HEK293T (cell line): ENCODE measurements around the gene PRICKLE1.

Experiments used
- CTCF ChIA-PET: fragments of 350-600 bp; formaldehyde crosslinking; extraction: SDS; loops from one replicate; lab custom pipeline; 2021; ENCODE audit warnings: antibody characterized with exemption, inconsistent platforms; lab: Yijun Ruan, JAX
- POLR2A ChIA-PET: fragments of 350-600 bp; formaldehyde crosslinking; extraction: SDS; loops from one replicate; lab custom pipeline; 2020; ENCODE audit warnings: antibody characterized with exemption, inconsistent platforms; lab: Yijun Ruan, JAX
- DNase-seq: peaks from one replicate; pipeline ENCODE4 v3.0.0; 2012; ENCODE audit warnings: mixed read lengths; ENCODE audit errors: extremely low spot score
- ARNT ChIP-seq: fragments of 450-650 bp; IDR thresholded peaks from 2 replicates; pipeline ENCODE4 v1.6.1; 2017; ENCODE audit warnings: mild to moderate bottlenecking
- BHLHE40 ChIP-seq: fragments of 450-650 bp; IDR thresholded peaks from 2 replicates; pipeline ENCODE4 v1.6.1; 2016; ENCODE audit warnings: mild to moderate bottlenecking, moderate library complexity, borderline replicate concordance
- CTBP1 ChIP-seq: fragments of 450-650 bp; IDR thresholded peaks from 2 replicates; pipeline ENCODE4 v1.6.1; 2016; ENCODE audit warnings: borderline replicate concordance
- ELF4 ChIP-seq: fragments of 450-650 bp; IDR thresholded peaks from 2 replicates; pipeline ENCODE4 v1.6.1; 2017; ENCODE audit warnings: antibody characterized with exemption
- FOXA1 ChIP-seq: fragments of 450-650 bp; IDR thresholded peaks from 2 replicates; pipeline ENCODE4 v1.6.1; 2016; ENCODE audit warnings: mild to moderate bottlenecking
- FOXK2 ChIP-seq: fragments of 450-650 bp; IDR thresholded peaks from 2 replicates; pipeline ENCODE4 v1.6.1; 2016; ENCODE audit warnings: mild to moderate bottlenecking
- FOXM1 ChIP-seq: fragments of 450-650 bp; IDR thresholded peaks from 2 replicates; pipeline ENCODE4 v1.6.1; 2017; ENCODE audit warnings: mild to moderate bottlenecking, borderline replicate concordance
- HDGF ChIP-seq: fragments of 450-650 bp; IDR thresholded peaks from 2 replicates; pipeline ENCODE4 v1.6.1; 2017; ENCODE audit warnings: antibody characterized with exemption, borderline replicate concordance
- L3MBTL2 ChIP-seq: fragments of 450-650 bp; conservative IDR thresholded peaks from 2 replicates; pipeline ENCODE4 v1.6.1; 2016; ENCODE audit warnings: mild to moderate bottlenecking
- LEF1 ChIP-seq: fragments of 450-650 bp; IDR thresholded peaks from 2 replicates; pipeline ENCODE4 v1.6.1; 2017; ENCODE audit warnings: mild to moderate bottlenecking, borderline replicate concordance
- NFRKB ChIP-seq: fragments of 450-650 bp; IDR thresholded peaks from 2 replicates; pipeline ENCODE4 v1.6.1; 2016; ENCODE audit warnings: mild to moderate bottlenecking, moderate library complexity
- PKNOX1 ChIP-seq: fragments of 450-650 bp; IDR thresholded peaks from 2 replicates; pipeline ENCODE4 v1.6.1; 2016
- SP1 ChIP-seq: fragments of 450-650 bp; IDR thresholded peaks from 2 replicates; pipeline ENCODE4 v1.6.1; 2017
- SUZ12 ChIP-seq: fragments of 450-650 bp; IDR thresholded peaks from 2 replicates; pipeline ENCODE4 v1.6.1; 2016; ENCODE audit warnings: mild to moderate bottlenecking
- TARDBP ChIP-seq: fragments of 450-650 bp; IDR thresholded peaks from 2 replicates; pipeline ENCODE4 v1.6.1; 2016
- ZNF384 ChIP-seq: fragments of 450-650 bp; IDR thresholded peaks from 2 replicates; pipeline ENCODE4 v1.6.1; 2016

Gene PRICKLE1

GRCh38 chr12:42586268-42586667 is 3.3 kb downstream of the PRICKLE1 start:
- CTCF ChIA-PET, result interaction anchor here (1.3 kb wide), 1 partner anchor 103 kb away, joined by 6 read pairs; no protein-coding TSS in a partner anchor
- POLR2A ChIA-PET, result interaction anchor here (1.6 kb wide), 1 partner anchor 104 kb away, joined by 4 read pairs; no protein-coding TSS in a partner anchor
- DNase-seq, result no peak
- no peak for TF ChIP-seq ARNT
- no peak for TF ChIP-seq TARDBP
- no peak for TF ChIP-seq CTBP1
- no peak for TF ChIP-seq NFRKB
- no peak for TF ChIP-seq BHLHE40
- TF ChIP-seq PKNOX1, result no peak
- no peak for TF ChIP-seq LEF1
- TF ChIP-seq FOXK2, result no peak
- no peak for TF ChIP-seq HDGF
- TF ChIP-seq ZNF384, result no peak
- no peak for TF ChIP-seq SUZ12
- no peak for TF ChIP-seq L3MBTL2
- no peak for TF ChIP-seq ELF4
- TF ChIP-seq FOXA1, result no peak
- TF ChIP-seq FOXM1, result no peak
- TF ChIP-seq SP1, result no peak

DNA sequence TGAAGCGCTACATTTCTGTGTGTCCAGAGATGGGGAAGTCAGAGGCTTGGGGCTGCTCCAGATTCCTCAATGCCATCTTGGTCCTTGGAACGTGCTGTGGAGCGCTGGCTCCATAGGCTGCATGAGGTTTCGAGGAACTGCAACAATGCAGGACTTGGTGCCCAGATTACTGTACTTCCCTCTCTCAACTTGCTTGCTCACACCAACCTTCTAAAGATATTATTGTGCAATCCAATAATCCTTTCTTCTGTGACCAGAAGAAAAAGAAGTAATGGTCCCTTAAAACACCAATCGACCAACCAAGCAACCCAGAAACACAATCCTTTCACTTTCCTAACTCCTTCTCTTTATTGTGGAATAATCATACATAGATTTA is 3.7 kb downstream of the PRICKLE1 start:
- TF ChIP-seq HDGF (no peak), SUZ12 (no peak)
- DNase-seq, result no peak
- ChIA-PET POLR2A (no interaction called here), CTCF (interaction anchor here (1.3 kb wide), 1 partner anchor 102 kb away, joined by 6 read pairs; no protein-coding TSS in a partner anchor)

GRCh38 chr12:42585154-42585840 is 4.2 kb downstream of the PRICKLE1 start:
- ChIA-PET POLR2A (interaction anchor here (0.7 kb wide), 1 partner anchor 489 kb away, joined by 3 read pairs; no protein-coding TSS in a partner anchor), CTCF (interaction anchor here (1.3 kb wide), 1 partner anchor 102 kb away, joined by 6 read pairs; no protein-coding TSS in a partner anchor)
- DNase-seq, result no peak
- no peak for TF ChIP-seq L3MBTL2
- no peak for TF ChIP-seq CTBP1
- TF ChIP-seq ZNF384, result no peak
- no peak for TF ChIP-seq HDGF
- TF ChIP-seq PKNOX1, result no peak
- TF ChIP-seq ELF4, result no peak
- no peak for TF ChIP-seq TARDBP
- no peak for TF ChIP-seq SP1
- no peak for TF ChIP-seq LEF1
- TF ChIP-seq SUZ12, result no peak
- TF ChIP-seq ARNT, result no peak
- no peak for TF ChIP-seq FOXA1
- no peak for TF ChIP-seq FOXK2

DNA sequence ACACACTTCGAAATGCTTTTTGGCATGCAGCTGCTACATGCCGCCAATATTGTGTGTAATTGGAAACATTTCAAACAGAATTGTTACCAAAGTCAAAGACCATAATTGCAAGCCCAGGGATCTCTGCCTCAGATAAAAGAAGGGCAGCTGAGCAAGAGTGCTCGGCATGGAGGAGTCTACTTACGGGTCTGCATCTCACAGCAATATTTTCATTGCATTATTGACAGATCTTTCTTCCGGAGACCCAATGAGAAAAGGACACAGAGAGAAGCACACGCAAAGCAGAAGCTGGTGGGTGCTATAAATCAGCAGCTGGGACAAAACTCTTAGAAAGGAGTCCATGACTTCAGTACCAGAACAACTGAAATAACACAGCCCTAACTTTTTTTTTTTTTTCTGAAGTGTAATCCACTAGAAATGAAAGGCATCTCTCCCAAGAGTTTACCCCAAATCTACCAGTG is 4.9 kb downstream of the PRICKLE1 start:
- ChIA-PET POLR2A (interaction anchor here (0.7 kb wide), 1 partner anchor 489 kb away, joined by 3 read pairs; no protein-coding TSS in a partner anchor), CTCF (interaction anchor here (0.6 kb wide), 1 partner anchor 902 kb away, joined by 5 read pairs; no protein-coding TSS in a partner anchor)
- TF ChIP-seq TARDBP (no peak), FOXK2 (no peak), SP1 (no peak), CTBP1 (no peak), SUZ12 (no peak), BHLHE40 (no peak), ARNT (no peak), NFRKB (no peak), ZNF384 (no peak), PKNOX1 (no peak), FOXM1 (no peak), HDGF (no peak)
- no peak for DNase-seq

DNA sequence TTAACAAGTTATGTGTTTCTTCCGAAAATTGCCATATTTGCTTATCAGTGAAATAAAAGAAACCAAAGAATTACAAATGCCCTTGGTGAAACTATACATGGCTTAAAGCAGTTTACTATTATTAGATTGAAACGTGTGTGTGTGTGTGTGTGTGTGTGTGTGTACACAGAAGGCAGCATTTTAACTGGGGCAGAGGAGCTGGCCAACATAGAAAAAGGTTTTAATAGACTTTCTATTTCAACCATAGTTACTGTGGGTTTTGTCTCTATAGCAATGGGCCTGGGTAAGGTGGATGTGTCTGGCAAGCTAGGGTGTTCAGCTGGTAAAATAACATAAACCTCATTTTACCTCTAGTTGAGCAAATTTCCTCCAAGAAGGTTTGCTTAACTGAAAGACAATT is 6.5 kb downstream of the PRICKLE1 start:
- POLR2A ChIA-PET, result no interaction called here
- TF ChIP-seq SP1, result no peak
- no peak for TF ChIP-seq L3MBTL2
- no peak for TF ChIP-seq ZNF384
- no peak for TF ChIP-seq FOXA1
- no peak for TF ChIP-seq ELF4
- TF ChIP-seq FOXM1, result no peak
- TF ChIP-seq FOXK2, result no peak
- TF ChIP-seq NFRKB, result no peak
- no peak for TF ChIP-seq LEF1
- no peak for TF ChIP-seq CTBP1
- TF ChIP-seq BHLHE40, result no peak
- no peak for TF ChIP-seq ARNT
- TF ChIP-seq TARDBP, result no peak
- no peak for TF ChIP-seq PKNOX1
- no peak for TF ChIP-seq HDGF
- no peak for TF ChIP-seq SUZ12
- CTCF ChIA-PET, result no interaction called here
- no peak for DNase-seq
